DLD1 (cell line): Measurements from ENCODE around the gene EXOC3L4.
"Not testable (repeated sequence)": the region's sequence is repeated elsewhere in the genome, so short reads cannot be mapped to it uniquely, and the experiment has no call there.

ENCODE experiments used
- in situ Hi-C: cut with HindIII; loops from 2 replicates; pipeline ENCODE4 v1.10.0; 2017; ENCODE audit warnings: low sequenced_read_pairs

EXOC3L4 gene

GRCh38 chr14:103094406-103095209 lies at the start of gene EXOC3L4:
TSS of gene EXOC3L4 (plus strand) at chr14:103094725. CDS start at chr14:103100220, 5,495 bp downstream.
- in situ Hi-C loops, result no loop called here

GRCh38 chr14:103045371-103045869 lies 49.1 kb upstream of the EXOC3L4 start:
- in situ Hi-C loops, result no loop called here

- in situ Hi-C loops, result not testable (repeated sequence)
Observed at GRCh38 chr14:103047453-103047852, 47.1 kb upstream of the EXOC3L4 start.

- in situ Hi-C loops, result no loop called here
Observed at GRCh38 chr14:103050935-103051334, 43.6 kb upstream of the EXOC3L4 start.

GRCh38 chr14:103052407-103052806 lies 42.1 kb upstream of the EXOC3L4 start:
- in situ Hi-C loops, result no loop called here

- in situ Hi-C loops, result no loop called here
Observed at GRCh38 chr14:103055695-103056094, 38.8 kb upstream of the EXOC3L4 start.

- in situ Hi-C loops, result no loop called here
Observed at GRCh38 chr14:103056322-103057027, 38.0 kb upstream of the EXOC3L4 start.

GRCh38 chr14:103057028-103057371 lies 37.5 kb upstream of the EXOC3L4 start:
- in situ Hi-C loops, result no loop called here

GRCh38 chr14:103057372-103058163 lies 37.0 kb upstream of the EXOC3L4 start, which contains the start of gene CDC42BPB:
TSS of gene CDC42BPB (minus strand) at chr14:103057549. CDS start at chr14:103057173, 376 bp downstream.
- in situ Hi-C loops, result no loop called here

- in situ Hi-C loops, result no loop called here
Observed at GRCh38 chr14:103058164-103059055, 36.1 kb upstream of the EXOC3L4 start.

GRCh38 chr14:103059556-103059955 lies 35.0 kb upstream of the EXOC3L4 start:
- in situ Hi-C loops, result no loop called here

- in situ Hi-C loops, result no loop called here
Observed at GRCh38 chr14:103061482-103061976, 33.0 kb upstream of the EXOC3L4 start.

GRCh38 chr14:103064436-103064835 lies 30.1 kb upstream of the EXOC3L4 start:
- in situ Hi-C loops, result no loop called here

GRCh38 chr14:103064978-103065377 lies 29.5 kb upstream of the EXOC3L4 start:
- in situ Hi-C loops, result no loop called here

- in situ Hi-C loops, result no loop called here
Observed at GRCh38 chr14:103065861-103066260, 28.7 kb upstream of the EXOC3L4 start.

GRCh38 chr14:103066399-103066798 lies 28.1 kb upstream of the EXOC3L4 start:
- in situ Hi-C loops, result no loop called here

GRCh38 chr14:103067231-103067954 lies 27.1 kb upstream of the EXOC3L4 start:
- in situ Hi-C loops, result no loop called here

GRCh38 chr14:103068351-103069073 lies 26.0 kb upstream of the EXOC3L4 start:
- in situ Hi-C loops, result no loop called here
